ENCODE measurements around the gene NINJ1. TPM values are rescaled to one million over a fixed set of nuclear protein-coding genes. Genes with fewer than 3 reads are reported as not detected.

NINJ1 gene
- total and polyA plus RNA-seq, 2 donors (not counting 1 experiment from before 2014, with no cell fraction given), result 8.3 to 13.2 TPM

DNA sequence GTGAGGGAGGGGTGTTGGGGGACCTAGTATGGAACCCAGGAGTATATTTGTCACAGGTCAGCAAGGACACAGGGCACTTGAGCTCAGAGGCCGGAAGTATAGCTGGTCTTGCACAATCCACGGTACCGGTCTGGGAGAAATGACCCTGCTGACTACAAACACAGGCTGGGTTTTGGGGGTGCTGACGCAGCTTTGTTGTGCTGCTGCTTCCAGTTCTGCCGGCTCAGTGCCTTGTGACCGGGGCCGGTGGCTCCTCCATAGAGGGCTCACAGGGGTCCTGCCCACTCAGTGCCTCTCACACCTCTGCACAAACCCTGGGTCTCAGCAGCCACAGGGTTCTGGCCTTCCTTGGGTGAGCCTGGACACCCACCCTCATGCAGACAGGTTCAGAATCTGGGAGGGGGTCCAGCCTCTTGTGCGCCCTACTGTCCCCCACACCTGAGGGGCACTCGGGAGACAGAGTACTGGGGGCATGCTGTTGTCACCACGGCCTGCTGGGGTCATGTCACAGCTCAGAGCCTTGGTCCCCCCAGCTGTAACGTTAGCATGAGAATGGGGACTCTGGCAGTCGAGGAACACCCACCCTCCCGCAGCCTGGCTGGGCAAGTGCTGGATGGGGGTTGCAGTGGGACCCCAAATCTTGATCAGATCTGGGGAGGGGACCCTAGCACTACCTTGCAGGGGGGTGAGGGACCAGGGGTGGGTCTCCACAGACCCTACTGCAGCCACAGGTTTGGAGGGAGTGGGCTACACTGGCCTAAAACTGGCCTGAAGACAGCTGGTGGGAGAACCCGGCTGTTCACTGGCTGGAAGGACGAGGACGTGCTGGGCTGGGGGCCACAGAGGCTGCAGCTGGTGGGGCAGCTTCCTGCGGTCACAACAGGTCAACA lies 17.7 kb downstream of the NINJ1 start:
- Histone ChIP-seq H3K4me3 (ENCODE audit: control extremely low read depth in 1 of 5, extremely low read depth in 1 of 5, insufficient read depth in 1 of 5, low read depth in 2 of 5, low read length in 4 of 5) (no peak overlapping the region), H3K4me2 (replicated peaks; ENCODE audit: low read depth, low read length, poor library complexity, severe bottlenecking) (no peak overlapping the region), H4K20me1 (ENCODE audit: control insufficient read depth, insufficient read depth, low read length, poor library complexity, severe bottlenecking) (no peaks in the 10 kb centered on the region), H3K27me3 (replicated peaks in 1 of 4; ENCODE audit: control extremely low read depth in 1 of 4, control insufficient read depth in 3 of 4, insufficient read depth in 4 of 4, low read length in 3 of 4) (no peaks in the 10 kb centered on the region), H2AFZ (ENCODE audit: insufficient read depth, low read depth, low read length, poor library complexity, severe bottlenecking) (no peak overlapping the region), H3K36me3 (replicated peaks in 1 of 2; ENCODE audit: control extremely low read depth in 1 of 2, control insufficient read depth in 1 of 2, extremely low read depth in 1 of 2, insufficient read depth in 2 of 2, low read length in 1 of 2) (peaks cover 0 to 9% of the 10 kb centered on the region in 2 experiments), H3K4me1 (ENCODE audit: control insufficient read depth in 2 of 2, insufficient read depth in 2 of 2, low read length in 2 of 2) (peaks cover 20 to 27% of the 10 kb centered on the region in 2 donors), H3K27ac (ENCODE audit: low read length in 2 of 2) (no peak overlapping the region), H3K9ac (ENCODE audit: low read length) (no peak overlapping the region), H3K79me2 (ENCODE audit: control insufficient read depth, insufficient read depth, low read length) (no peaks in the 10 kb centered on the region), H3K9me3 (ENCODE audit: control extremely low read depth in 1 of 3, control insufficient read depth in 2 of 3, insufficient read depth in 1 of 3, low read length in 2 of 3) (no peaks in the 10 kb centered on the region)
- WGBS (ENCODE audit: insufficient coverage), result 74% methylated on average over 16 of the region's 17 CpGs
- no peaks in the 10 kb centered on the region for H3K27me3 Mint-ChIP-seq
- H3K4me1 Mint-ChIP-seq, result peaks cover 20% of the 10 kb centered on the region
- POLR2A ChIA-PET, result no interaction called here
- TF ChIP-seq EZH2 (IDR thresholded peaks at IDR 0.05; ENCODE audit: borderline replicate concordance, insufficient read depth, low read depth, low read length, poor library complexity, severe bottlenecking), result no peak
- no peak for TF ChIP-seq CTCF (IDR thresholded peaks at IDR 0.05)
- no peak overlapping the region for H3K27ac Mint-ChIP-seq
- CTCF ChIA-PET, result interaction anchor here (4.9 kb wide), 1 partner anchor 7 kb away, joined by 53 read pairs; no protein-coding TSS in a partner anchor
- intact Hi-C loops (cut with micrococcal nuclease), result no loop called here
- H3K4me3 Mint-ChIP-seq, result no peak overlapping the region
- H3K9me3 Mint-ChIP-seq (ENCODE audit: insufficient read depth), result no peaks in the 10 kb centered on the region
- ATAC-seq (ENCODE audit: low read depth) (no peak), DNase-seq (no peak)

DNA sequence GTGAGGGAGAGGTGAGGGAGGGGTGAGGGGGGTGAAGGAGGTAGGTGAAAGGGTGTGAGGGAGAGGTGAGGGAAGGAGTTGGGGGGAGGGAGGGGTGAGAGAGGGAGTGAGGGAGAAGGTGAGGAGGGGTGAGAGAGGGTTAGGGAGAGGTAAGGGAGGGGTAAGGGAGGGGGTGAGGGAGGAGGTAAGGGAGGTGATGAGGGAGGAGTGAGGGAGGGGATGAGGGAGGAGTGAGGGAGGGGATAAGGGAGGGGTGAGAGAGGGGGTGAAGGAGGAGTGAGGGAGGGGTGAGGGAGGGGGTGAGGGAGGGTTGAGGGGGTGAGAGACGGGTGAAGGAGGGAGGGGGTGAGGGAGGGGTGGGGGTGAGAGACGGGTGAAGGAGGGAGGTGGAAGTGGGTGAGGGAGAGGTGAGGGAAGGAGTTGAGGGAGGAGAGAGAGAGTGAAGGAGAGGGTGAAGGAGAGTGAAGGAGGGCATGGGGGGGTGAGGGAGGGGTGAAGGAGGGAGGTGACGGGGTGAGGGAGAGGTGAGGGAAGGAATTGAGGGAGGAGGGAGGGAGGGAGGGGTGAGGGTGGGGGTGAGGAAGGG lies 18.5 kb downstream of the NINJ1 start:
- Histone ChIP-seq H3K79me2 (ENCODE audit: control insufficient read depth, insufficient read depth, low read length) (no peaks in the 10 kb centered on the region), H3K4me1 (ENCODE audit: control insufficient read depth in 2 of 2, insufficient read depth in 2 of 2, low read length in 2 of 2) (peaks cover 25 to 29% of the 10 kb centered on the region in 2 donors), H3K9ac (ENCODE audit: low read length) (no peak overlapping the region), H3K27ac (ENCODE audit: low read length in 2 of 2) (no peak overlapping the region), H4K20me1 (ENCODE audit: control insufficient read depth, insufficient read depth, low read length, poor library complexity, severe bottlenecking) (peaks cover 2% of the 10 kb centered on the region), H3K4me2 (replicated peaks; ENCODE audit: low read depth, low read length, poor library complexity, severe bottlenecking) (no peak overlapping the region), H3K9me3 (ENCODE audit: control extremely low read depth in 1 of 3, control insufficient read depth in 2 of 3, insufficient read depth in 1 of 3, low read length in 2 of 3) (no peaks in the 10 kb centered on the region), H3K36me3 (replicated peaks in 1 of 2; ENCODE audit: control extremely low read depth in 1 of 2, control insufficient read depth in 1 of 2, extremely low read depth in 1 of 2, insufficient read depth in 2 of 2, low read length in 1 of 2) (peaks cover 0 to 9% of the 10 kb centered on the region in 2 experiments), H3K27me3 (replicated peaks in 1 of 4; ENCODE audit: control extremely low read depth in 1 of 4, control insufficient read depth in 3 of 4, insufficient read depth in 4 of 4, low read length in 3 of 4) (no peaks in the 10 kb centered on the region), H2AFZ (ENCODE audit: insufficient read depth, low read depth, low read length, poor library complexity, severe bottlenecking) (no peak overlapping the region), H3K4me3 (ENCODE audit: control extremely low read depth in 1 of 5, extremely low read depth in 1 of 5, insufficient read depth in 1 of 5, low read depth in 2 of 5, low read length in 4 of 5) (no peak overlapping the region)
- no peaks in the 10 kb centered on the region for H3K27me3 Mint-ChIP-seq
- intact Hi-C loops (cut with micrococcal nuclease), result no loop called here
- CTCF ChIA-PET, result no interaction called here
- DNase-seq (no peak), ATAC-seq (ENCODE audit: low read depth) (no peak)
- no peaks in the 10 kb centered on the region for H3K9me3 Mint-ChIP-seq (ENCODE audit: insufficient read depth)
- peaks cover 27% of the 10 kb centered on the region for H3K4me1 Mint-ChIP-seq
- TF ChIP-seq EZH2 (IDR thresholded peaks at IDR 0.05; ENCODE audit: borderline replicate concordance, insufficient read depth, low read depth, low read length, poor library complexity, severe bottlenecking), result no peak
- no peak for TF ChIP-seq CTCF (IDR thresholded peaks at IDR 0.05)
- 43% methylated on average over 2 of the region's 3 CpGs for WGBS (ENCODE audit: insufficient coverage)
- no peak overlapping the region for H3K27ac Mint-ChIP-seq
- no peak overlapping the region for H3K4me3 Mint-ChIP-seq
- POLR2A ChIA-PET, result no interaction called here
